Heart left ventricle (tissue), 13 donors: ENCODE measurements around the gene TBL1X.

Experiments used
- CTCF ChIP-seq, 12 donors: fragments of 200-600 bp; sonication (generic) in 4 of 12; IDR thresholded peaks; one replicate each; pipeline versions ENCODE4 v1.5.0 to v1.8.0; 2018 to 2022; ENCODE audit warnings: antibody characterized with exemption in 12 of 12, mild to moderate bottlenecking in 5 of 12
- POLR2A ChIP-seq, 2 donors: fragments of 450-650 bp; IDR thresholded peaks; one replicate each; pipeline ENCODE4 v1.6.1; 2017; ENCODE audit warnings: antibody characterized with exemption in 2 of 2, mild to moderate bottlenecking in 2 of 2, moderate library complexity in 2 of 2
- donor health status: ischemic (EF 13 %, LVEDD 7.1; RV severe dilation, severe dysfunction).
- donor health status: DM: no; HTN: yes; CAD: no.
- donor health status: DM: no; HTN: no; CAD: no.
- donor health status: ischemic (EF 25% LVEDD 6.9; RV normal size, moderate dysfunction).
- donor health status: ischemic (EF 25% LVEDD 5.7; RV mildly dilated, moderate dysfunction).
- donor health status: ischemic (EF 35%, LVEDD 5.7; RV mildly dilated, moderate dysfunction).
- donor health status: nonischemic (EF 11% LVEDD 7.7; RV severe dilation, severe dysfunction).
- donor health status: DM: yes; HTN: yes; CAD: no.
- donor health status: PGD.
- donor health status: ischemic (EF 29% LVEDD 5.4; RV normal size, mild dysfunction).
- donor health status: nonischemic (EF 23%, LVEDD 6.1; RV moderate dilation, normal function).

DNA sequence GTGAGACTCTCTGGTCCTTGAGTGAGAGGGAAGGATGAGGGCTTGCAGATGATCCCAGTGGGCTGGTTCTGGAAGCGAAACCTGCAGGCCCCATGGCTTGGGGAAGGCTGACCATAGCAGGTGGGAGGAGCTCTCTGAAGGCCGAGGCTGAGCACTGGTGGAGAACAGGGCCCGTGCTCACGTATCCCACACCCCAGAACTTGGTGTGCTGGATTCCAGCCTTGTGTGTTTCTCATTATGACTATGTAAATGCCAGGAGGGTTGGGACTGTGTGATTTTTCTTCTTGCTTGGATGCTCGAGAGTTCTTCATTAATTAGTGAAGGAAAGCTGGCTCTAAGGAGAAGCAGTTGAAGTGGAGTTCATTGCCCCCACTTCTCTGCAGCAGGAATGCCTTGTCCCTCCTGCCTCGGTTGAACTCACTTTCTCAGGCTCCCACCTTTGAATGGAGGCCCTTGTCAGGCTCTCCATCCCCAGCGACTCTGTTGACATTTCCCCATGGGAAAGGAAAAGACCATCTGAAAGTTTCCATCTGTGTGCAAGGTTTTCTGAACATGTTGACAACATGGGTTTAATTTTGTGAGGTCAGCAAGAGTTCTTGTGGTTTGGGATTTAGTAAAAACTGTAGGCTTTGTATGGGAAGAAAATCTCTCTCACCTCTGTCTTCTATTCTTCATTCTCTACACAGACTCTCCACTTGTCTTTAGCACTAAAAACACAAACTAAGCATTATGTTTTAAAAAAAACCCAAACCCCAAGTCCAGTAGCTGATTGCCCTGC lies 57.7 kb downstream of the TBL1X start:
- TF ChIP-seq CTCF (IDR thresholded peaks at IDR 0.05) (no peak), POLR2A (IDR thresholded peaks at IDR 0.05) (no peak)
